ENCODE measurements around the gene EIF5B. TPM values are rescaled to one million over a fixed set of nuclear protein-coding genes. Genes with fewer than 3 reads are reported as not detected.

EIF5B gene
- polyA plus RNA-seq, 1 donor from 2014 or later: 8.0 TPM

DNA sequence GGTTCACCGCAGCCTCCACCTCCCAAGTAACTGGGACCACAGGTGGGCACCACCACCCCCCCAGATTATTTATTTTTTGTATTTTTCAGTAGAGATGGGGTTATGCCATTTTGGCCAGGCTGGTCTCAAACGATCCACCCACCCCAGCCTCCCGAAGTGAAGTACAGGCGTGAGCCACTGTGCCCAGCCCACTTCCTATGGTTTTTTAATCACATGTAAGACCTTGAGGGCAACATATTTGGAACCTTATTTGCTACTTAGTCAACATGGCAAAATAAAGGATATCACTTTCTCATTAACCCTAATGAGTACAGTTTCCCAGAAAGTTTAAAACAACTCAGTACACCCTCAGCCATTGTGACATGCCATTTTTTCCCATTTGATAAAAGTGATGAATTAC is 64.7 kb downstream of the EIF5B start:
- Histone ChIP-seq H2AFZ (ENCODE audit: low read depth, low read length) (no peak overlapping the region), H3F3A (ENCODE audit: insufficient read depth, low read length, poor library complexity, severe bottlenecking) (no peaks in the 10 kb centered on the region), H3K79me2 (replicated peaks; ENCODE audit: insufficient read depth, low read length) (no peaks in the 10 kb centered on the region), H4K20me1 (ENCODE audit: insufficient read depth) (no peaks in the 10 kb centered on the region), H3K9me2 (ENCODE audit: insufficient read depth, low read length) (no peaks in the 10 kb centered on the region), H3K9ac (ENCODE audit: low read length) (no peak overlapping the region), H3K27ac (ENCODE audit: low read length) (no peak overlapping the region), H3K9me3 (ENCODE audit: low read length) (no peaks in the 10 kb centered on the region), H3K36me3 (ENCODE audit: insufficient read depth, low read length) (peaks cover 20% of the 10 kb centered on the region), H3K4me3 (ENCODE audit: low read length) (no peak overlapping the region), H3K27me3 (ENCODE audit: insufficient read depth, low read depth, low read length) (no peaks in the 10 kb centered on the region), H3K4me2 (ENCODE audit: low read length) (no peak overlapping the region)
- TF ChIP-seq, protein P1, sequence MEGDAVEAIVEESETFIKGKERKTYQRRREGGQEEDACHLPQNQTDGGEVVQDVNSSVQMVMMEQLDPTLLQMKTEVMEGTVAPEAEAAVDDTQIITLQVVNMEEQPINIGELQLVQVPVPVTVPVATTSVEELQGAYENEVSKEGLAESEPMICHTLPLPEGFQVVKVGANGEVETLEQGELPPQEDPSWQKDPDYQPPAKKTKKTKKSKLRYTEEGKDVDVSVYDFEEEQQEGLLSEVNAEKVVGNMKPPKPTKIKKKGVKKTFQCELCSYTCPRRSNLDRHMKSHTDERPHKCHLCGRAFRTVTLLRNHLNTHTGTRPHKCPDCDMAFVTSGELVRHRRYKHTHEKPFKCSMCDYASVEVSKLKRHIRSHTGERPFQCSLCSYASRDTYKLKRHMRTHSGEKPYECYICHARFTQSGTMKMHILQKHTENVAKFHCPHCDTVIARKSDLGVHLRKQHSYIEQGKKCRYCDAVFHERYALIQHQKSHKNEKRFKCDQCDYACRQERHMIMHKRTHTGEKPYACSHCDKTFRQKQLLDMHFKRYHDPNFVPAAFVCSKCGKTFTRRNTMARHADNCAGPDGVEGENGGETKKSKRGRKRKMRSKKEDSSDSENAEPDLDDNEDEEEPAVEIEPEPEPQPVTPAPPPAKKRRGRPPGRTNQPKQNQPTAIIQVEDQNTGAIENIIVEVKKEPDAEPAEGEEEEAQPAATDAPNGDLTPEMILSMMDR (IDR thresholded peaks at IDR 0.05; ENCODE audit: poor library complexity, severe bottlenecking): no peak

DNA sequence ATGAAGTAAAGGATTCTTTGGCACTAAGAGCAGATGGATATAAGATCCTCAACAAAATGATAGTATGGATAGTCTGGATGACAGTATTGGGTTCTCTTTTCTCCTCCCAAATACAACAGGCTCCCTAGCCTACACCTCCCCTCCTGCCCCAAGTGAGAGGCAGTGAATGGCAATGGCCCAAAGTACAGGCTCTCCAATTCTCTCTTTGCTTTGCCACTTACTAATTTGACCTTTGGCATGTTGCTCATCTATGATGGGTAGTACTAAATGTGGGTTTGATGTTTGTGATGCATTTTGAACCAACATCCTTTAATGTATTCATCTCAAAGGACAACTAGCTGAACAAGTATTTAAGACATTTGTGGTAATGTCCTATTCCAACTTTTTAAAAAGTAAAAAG is 65.9 kb downstream of the EIF5B start:
- Histone ChIP-seq H3K27ac (ENCODE audit: low read length) (no peak overlapping the region), H3K9ac (ENCODE audit: low read length) (no peak overlapping the region), H3K79me2 (replicated peaks; ENCODE audit: insufficient read depth, low read length) (no peaks in the 10 kb centered on the region), H3K27me3 (ENCODE audit: insufficient read depth, low read depth, low read length) (no peaks in the 10 kb centered on the region), H3K9me3 (ENCODE audit: low read length) (no peaks in the 10 kb centered on the region), H3K4me3 (ENCODE audit: low read length) (no peak overlapping the region), H3K4me2 (ENCODE audit: low read length) (no peak overlapping the region), H3K36me3 (ENCODE audit: insufficient read depth, low read length) (peaks cover 20% of the 10 kb centered on the region), H2AFZ (ENCODE audit: low read depth, low read length) (no peak overlapping the region), H4K20me1 (ENCODE audit: insufficient read depth) (no peaks in the 10 kb centered on the region), H3K9me2 (ENCODE audit: insufficient read depth, low read length) (no peaks in the 10 kb centered on the region), H3F3A (ENCODE audit: insufficient read depth, low read length, poor library complexity, severe bottlenecking) (no peaks in the 10 kb centered on the region)
- TF ChIP-seq, protein P2, sequence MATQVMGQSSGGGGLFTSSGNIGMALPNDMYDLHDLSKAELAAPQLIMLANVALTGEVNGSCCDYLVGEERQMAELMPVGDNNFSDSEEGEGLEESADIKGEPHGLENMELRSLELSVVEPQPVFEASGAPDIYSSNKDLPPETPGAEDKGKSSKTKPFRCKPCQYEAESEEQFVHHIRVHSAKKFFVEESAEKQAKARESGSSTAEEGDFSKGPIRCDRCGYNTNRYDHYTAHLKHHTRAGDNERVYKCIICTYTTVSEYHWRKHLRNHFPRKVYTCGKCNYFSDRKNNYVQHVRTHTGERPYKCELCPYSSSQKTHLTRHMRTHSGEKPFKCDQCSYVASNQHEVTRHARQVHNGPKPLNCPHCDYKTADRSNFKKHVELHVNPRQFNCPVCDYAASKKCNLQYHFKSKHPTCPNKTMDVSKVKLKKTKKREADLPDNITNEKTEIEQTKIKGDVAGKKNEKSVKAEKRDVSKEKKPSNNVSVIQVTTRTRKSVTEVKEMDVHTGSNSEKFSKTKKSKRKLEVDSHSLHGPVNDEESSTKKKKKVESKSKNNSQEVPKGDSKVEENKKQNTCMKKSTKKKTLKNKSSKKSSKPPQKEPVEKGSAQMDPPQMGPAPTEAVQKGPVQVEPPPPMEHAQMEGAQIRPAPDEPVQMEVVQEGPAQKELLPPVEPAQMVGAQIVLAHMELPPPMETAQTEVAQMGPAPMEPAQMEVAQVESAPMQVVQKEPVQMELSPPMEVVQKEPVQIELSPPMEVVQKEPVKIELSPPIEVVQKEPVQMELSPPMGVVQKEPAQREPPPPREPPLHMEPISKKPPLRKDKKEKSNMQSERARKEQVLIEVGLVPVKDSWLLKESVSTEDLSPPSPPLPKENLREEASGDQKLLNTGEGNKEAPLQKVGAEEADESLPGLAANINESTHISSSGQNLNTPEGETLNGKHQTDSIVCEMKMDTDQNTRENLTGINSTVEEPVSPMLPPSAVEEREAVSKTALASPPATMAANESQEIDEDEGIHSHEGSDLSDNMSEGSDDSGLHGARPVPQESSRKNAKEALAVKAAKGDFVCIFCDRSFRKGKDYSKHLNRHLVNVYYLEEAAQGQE (IDR thresholded peaks at IDR 0.05; ENCODE audit: borderline replicate concordance): no peak
- TF ChIP-seq EZH2 (IDR thresholded peaks at IDR 0.05; ENCODE audit: borderline replicate concordance, insufficient read depth, low read length, poor library complexity, severe bottlenecking) (no peak), SMC3 (conservative IDR thresholded peaks at IDR 0.05; ENCODE audit: poor library complexity) (no peak), POLR2AphosphoS5 (IDR thresholded peaks at IDR 0.05) (no peak), TAF1 (IDR thresholded peaks at IDR 0.05; ENCODE audit: low read depth) (no peak), RAD21 (conservative IDR thresholded peaks at IDR 0.05) (no peak), MXI1 (conservative IDR thresholded peaks at IDR 0.05; ENCODE audit: poor library complexity, severe bottlenecking) (no peak), EP300 (conservative IDR thresholded peaks at IDR 0.05; ENCODE audit: poor library complexity, severe bottlenecking) (no peak)
- TF ChIP-seq, protein P1 (IDR thresholded peaks at IDR 0.05; ENCODE audit: poor library complexity, severe bottlenecking): no peak
